Stimulated activated CD4-positive, alpha-beta T cell treated with anti-CD3 and anti-CD28 coated beads, Interleukin-15, amount 100 ng/mL, for 24 hours (primary cell): ENCODE data around the gene CGNL1.

ENCODE experiments used
- DNase-seq: peaks from one replicate; pipeline ENCODE4 v3.0.0-alpha.2; 2020

The CGNL1 gene

GRCh38 chr15:57463360-57463759, 87.1 kb downstream of the CGNL1 start:
- DNase-seq: no peak

DNA sequence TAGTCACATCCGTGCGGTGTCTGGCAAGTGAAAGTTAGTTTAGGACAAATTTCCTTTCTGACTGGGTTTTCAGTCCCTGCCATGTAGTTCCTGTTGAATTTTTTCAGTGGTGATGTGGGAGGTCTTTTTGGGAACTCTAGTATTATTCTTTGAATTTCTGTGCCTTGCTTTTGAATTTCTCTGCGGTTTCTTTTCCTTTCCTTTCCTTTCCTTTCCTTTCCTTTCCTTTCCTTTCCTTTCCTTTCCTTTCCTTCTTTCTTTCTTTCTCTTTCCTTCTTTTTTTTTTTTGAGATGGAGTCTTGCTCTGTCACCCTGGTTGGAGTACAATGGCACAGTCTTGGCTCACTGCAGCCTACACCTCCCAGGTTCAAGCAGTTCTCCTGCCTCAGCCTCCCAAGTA, 88.2 kb downstream of the CGNL1 start:
- DNase-seq: no peak

DNA sequence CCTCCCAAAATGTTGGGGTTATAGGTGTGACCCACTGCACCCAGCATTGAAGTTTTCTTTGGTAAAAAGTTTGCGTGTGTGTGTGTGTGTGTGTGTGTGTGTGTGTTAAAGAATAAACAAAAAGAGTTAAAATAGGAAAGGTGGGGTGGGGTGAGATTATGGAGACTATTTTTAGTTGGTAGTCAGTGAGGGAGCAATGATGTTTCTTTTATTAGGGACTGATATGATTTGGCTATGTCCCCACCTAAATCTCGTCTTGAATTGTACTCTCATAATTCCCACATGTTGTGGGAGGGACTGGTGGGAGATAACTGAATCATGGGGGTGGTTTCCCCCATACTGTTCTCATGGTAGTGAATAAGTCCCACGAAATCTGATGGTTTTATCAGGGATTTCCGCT, 92.2 kb downstream of the CGNL1 start:
- no peak for DNase-seq

DNA sequence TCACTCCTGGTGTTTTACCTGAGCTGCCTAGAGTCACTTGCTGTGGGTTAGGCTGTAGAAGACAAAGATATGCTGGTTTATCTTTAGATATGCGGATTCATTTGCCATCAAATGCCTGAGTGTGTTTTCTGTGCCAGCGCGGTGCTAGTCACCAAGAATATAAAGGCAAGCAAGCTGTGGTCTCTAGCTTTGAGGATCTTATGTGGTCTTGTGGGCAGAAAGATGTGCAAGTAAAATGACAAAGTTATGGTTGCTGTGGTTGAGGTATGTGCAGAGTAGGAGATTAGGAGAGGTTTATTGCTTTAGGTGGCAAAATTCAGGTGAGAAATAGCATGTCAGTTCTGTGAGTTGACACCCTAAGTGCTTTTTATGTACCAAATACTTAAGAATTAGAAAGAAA, 94.2 kb downstream of the CGNL1 start:
- DNase-seq: no peak

- no peak for DNase-seq
Measured at GRCh38 chr15:57472861-57473260, 96.6 kb downstream of the CGNL1 start.

- no peak for DNase-seq
Measured at GRCh38 chr15:57476533-57476975, 100.2 kb downstream of the CGNL1 start.

DNA sequence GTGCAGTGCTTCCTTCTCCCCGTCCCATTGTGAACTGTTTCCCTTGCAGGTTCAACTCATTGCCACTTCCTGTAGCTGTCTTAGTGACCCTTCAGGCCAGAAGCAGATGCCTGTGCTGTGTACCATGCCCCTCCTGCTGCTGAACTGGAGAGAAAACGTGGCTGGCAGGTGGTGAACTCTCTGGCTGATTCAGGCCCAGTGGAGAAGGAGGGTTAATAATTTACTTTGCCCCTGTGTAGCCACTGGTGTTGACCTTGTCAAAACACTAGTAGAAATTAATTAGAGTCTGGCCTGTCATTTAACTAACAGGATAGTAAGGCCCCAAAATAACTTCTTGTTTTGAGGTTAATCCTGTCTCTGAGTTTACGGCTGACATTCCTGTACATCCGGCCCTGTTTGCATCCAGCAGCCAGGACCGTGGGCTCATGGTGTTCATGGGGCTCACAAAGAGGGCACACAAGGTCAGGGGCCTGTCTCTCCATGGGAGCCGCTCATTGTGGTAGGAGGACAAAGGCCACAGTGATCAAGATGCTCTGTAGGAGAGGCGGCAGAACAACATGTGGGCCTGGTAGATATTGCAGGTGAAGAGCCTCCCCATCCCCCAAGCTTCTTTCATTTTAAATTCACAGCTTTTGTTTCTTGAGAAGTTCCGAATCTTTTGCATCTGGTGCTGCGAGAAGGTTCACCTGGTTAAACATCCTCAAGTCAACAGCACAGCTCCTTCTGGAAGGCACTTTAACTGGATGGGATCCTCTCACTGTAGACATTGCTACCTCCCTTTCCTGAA, 101.6 kb downstream of the CGNL1 start:
- DNase-seq: no peak

GRCh38 chr15:57479005-57479404, 102.7 kb downstream of the CGNL1 start:
- DNase-seq: no peak

GRCh38 chr15:57481038-57481705, 104.9 kb downstream of the CGNL1 start:
- no peak for DNase-seq

GRCh38 chr15:57485869-57486268, 109.6 kb downstream of the CGNL1 start:
- no peak for DNase-seq

GRCh38 chr15:57486833-57487232, 110.5 kb downstream of the CGNL1 start:
- DNase-seq: no peak

GRCh38 chr15:57489122-57489521, 112.8 kb downstream of the CGNL1 start:
- no peak for DNase-seq

- DNase-seq: no peak
Measured at GRCh38 chr15:57493351-57493750, 117.0 kb downstream of the CGNL1 start.

GRCh38 chr15:57494581-57494980, 118.3 kb downstream of the CGNL1 start:
- no peak for DNase-seq

DNA sequence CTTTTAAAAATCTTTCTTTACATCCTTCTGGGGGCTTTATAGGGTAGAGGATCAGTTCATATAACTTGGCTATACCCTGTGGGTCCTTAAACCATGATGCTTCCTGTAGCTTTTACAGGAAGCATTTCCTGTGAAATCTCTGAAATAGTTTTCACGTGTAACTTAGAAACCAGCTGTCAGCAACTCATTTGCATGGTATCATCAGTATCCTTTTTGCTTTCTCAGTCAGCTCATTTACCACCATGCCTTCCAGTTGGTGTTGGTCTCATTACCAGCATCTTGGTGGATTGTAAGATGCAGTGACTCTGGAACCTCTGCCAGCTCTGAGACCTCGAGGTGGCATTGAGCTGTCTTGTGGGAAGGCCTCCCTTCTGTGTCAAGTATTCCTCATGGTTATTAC, 118.7 kb downstream of the CGNL1 start:
- DNase-seq: no peak

DNA sequence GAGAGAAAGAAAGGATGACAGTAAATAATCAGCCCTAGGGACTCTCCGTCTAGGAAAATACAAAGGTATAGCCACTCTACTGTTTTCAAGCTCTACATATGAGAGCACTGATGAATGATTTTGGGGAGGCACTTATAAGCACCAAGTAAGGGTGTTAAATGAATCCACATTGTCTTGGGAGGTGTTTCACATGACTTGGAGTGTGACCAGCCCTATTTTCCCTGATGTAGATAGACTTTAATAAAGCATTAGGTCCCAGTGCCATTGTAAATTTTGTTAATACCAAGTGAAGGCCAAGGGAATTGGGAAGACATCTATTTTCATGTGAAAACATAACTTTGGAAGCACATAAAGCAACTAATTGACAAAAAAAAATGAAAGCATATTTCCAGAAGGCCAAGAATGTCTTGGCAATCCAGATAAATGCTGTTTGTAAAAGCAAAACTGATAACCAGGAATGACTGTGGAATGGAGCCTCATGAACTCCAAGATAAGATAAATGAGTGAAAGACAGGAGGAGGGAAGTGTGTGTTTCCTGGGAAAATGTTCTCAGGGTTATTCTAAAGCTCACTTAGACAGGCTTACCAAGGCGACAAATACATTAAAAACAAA, 119.4 kb downstream of the CGNL1 start:
- no peak for DNase-seq

- DNase-seq: no peak
Measured at GRCh38 chr15:57496594-57496945, 120.3 kb downstream of the CGNL1 start.

- no peak for DNase-seq
Measured at GRCh38 chr15:57496946-57497869, 120.9 kb downstream of the CGNL1 start.

GRCh38 chr15:57500256-57500655, 124.0 kb downstream of the CGNL1 start:
- no peak for DNase-seq

GRCh38 chr15:57500979-57501576, 124.8 kb downstream of the CGNL1 start:
- no peak for DNase-seq

- DNase-seq: no peak
Measured at GRCh38 chr15:57502116-57502515, 125.8 kb downstream of the CGNL1 start.

DNA sequence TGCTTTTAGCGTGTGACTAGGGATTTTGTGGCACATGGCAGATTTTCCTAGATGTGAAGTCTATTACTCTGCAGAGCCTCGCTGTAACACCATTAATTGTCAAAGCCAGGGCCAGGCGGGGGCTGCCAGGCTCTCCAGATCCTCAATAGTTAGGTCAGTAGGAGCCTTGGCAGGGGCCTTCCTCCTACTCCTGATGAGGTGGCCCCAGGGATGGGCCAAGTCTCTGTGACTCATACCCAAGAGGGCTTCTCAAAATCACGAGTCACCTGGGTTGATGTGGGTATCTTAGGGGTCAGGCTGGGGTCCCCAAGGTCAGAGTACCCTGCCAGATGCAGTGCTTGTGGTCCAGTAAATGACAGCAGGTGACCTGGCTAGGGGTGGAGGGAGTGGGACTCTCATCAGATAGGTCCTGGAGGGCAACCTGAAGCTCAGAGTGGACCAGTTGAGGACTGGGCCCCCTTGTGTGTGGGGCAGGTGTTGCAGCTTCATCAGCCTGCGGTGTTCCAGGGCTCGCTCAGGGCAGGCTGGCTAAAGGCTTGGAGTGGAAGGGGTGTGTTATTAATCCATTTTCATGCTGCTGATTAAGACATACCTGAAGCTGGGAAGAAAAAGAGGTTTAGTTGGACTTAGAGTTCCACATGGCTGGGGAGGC, 126.9 kb downstream of the CGNL1 start:
- DNase-seq: peak; percentile 7
